Vagina (tissue), 2 donors: ENCODE measurements around the gene SMG6. TPM values are rescaled to one million over a fixed set of nuclear protein-coding genes. Genes with fewer than 3 reads are reported as not detected.

Source experiments
- DNase-seq, 2 donors: peaks; one replicate each; pipeline ENCODE4 v3.0.0-alpha.2; 2017; ENCODE audit errors: extremely low spot score in 2 of 2
- H3K27ac ChIP-seq: fragments of 200-600 bp; sonication (generic); one replicate; pipeline ENCODE4 v1.5.1; 2019
- H3K27me3 ChIP-seq: fragments of 200-600 bp; sonication (generic); one replicate; pipeline ENCODE4 v1.5.1; 2019
- H3K36me3 ChIP-seq, 2 donors: fragments of 200-600 bp; sonication (generic); one replicate each; pipeline ENCODE4 v1.5.1; 2017 to 2019
- H3K4me1 ChIP-seq: fragments of 200-600 bp; sonication (generic); one replicate; pipeline ENCODE4 v1.5.1; 2019
- H3K4me3 ChIP-seq, 2 donors: fragments of 200-600 bp; sonication (generic); 1 replicate in 1 of 2; 2 replicates in 1 of 2; pipeline ENCODE4 v1.5.1; 2016 to 2019
- H3K9me3 ChIP-seq: fragments of 200-600 bp; sonication (generic); one replicate; pipeline ENCODE4 v1.5.1; 2019
- CTCF ChIP-seq, 3 experiments: fragments of 450-650 bp in 2 of 3; fragments of 200-600 bp in 1 of 3; sonication (generic) in 1 of 3; IDR thresholded peaks; one replicate each; pipeline ENCODE4 v1.5.1; 2017 to 2019; ENCODE audit warnings: antibody characterized with exemption in 3 of 3, mild to moderate bottlenecking in 2 of 3, moderate library complexity in 2 of 3
- POLR2A ChIP-seq, 2 donors: fragments of 450-650 bp; IDR thresholded peaks; one replicate each; pipeline ENCODE4 v1.6.1; 2017; ENCODE audit warnings: antibody characterized with exemption in 2 of 2, mild to moderate bottlenecking in 2 of 2, moderate library complexity in 2 of 2
- POLR2AphosphoS5 ChIP-seq, 2 donors: sonication (generic); formaldehyde crosslinking; IDR thresholded peaks; one replicate each; pipeline ENCODE4 v1.9.0; 2017; ENCODE audit warnings: antibody characterized with exemption in 2 of 2, mild to moderate bottlenecking in 2 of 2, low read depth in 1 of 2; ENCODE audit not compliant: insufficient read depth in 1 of 2
- intact Hi-C: fragments of 100-400 bp; cut with DNase I; formaldehyde crosslinking; loops from one replicate; pipeline ENCODE4 v1.15.1; 2023
- total RNA-seq: library from RNA; depleted of rRNA; stranded (reverse); fragments of >200 nt; gene quantifications from one replicate; pipeline ENCODE4 v1.2.3, GENCODE V29; 2016

SMG6 gene
- total RNA-seq, 1 donor from 2014 or later = 46.2 TPM

GRCh38 chr17:2125013-2125535, 178.5 kb downstream of the SMG6 start:
- DNase-seq = no peak
- Histone ChIP-seq H3K4me3 (no peak overlapping the region), H3K4me1 (peaks cover 31% of the 10 kb centered on the region), H3K27ac (no peak overlapping the region), H3K27me3 (no peaks in the 10 kb centered on the region), H3K9me3 (no peaks in the 10 kb centered on the region), H3K36me3 (no peaks in the 10 kb centered on the region)
- TF ChIP-seq CTCF (IDR thresholded peaks at IDR 0.05) (no peak), POLR2AphosphoS5 (IDR thresholded peaks at IDR 0.05; ENCODE audit: insufficient read depth in 1 of 2, low read depth in 1 of 2) (no peak), POLR2A (IDR thresholded peaks at IDR 0.05) (no peak)
- intact Hi-C loops = no loop called here

DNA sequence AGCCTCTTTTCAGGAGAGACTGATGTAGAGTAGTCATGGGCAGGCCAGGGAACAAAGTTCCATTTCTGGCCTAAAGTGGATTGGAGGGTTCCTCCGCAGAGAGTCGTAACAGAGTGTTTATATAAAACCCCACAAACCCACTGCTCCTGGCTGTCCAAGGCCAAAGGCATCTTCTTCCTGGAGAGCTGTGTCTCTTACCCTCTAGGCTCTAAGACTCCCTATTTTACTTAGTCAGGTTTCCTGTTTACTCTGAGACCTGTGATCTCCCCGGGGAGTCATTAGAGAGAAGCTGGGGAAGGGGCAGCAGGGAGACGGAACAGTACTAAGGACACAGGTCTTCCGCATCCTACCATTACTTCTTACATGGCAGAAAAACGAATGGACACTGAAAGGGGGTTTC, 179.2 kb downstream of the SMG6 start:
- Histone ChIP-seq H3K27me3 (no peaks in the 10 kb centered on the region), H3K4me1 (peaks cover 31% of the 10 kb centered on the region), H3K27ac (peak overlapping the region; percentile 73), H3K36me3 (no peaks in the 10 kb centered on the region), H3K4me3 (no peak overlapping the region), H3K9me3 (no peaks in the 10 kb centered on the region)
- intact Hi-C loops = no loop called here
- no peak for DNase-seq
- TF ChIP-seq POLR2A (IDR thresholded peaks at IDR 0.05) = no peak
- no peak for TF ChIP-seq POLR2AphosphoS5 (IDR thresholded peaks at IDR 0.05; ENCODE audit: insufficient read depth in 1 of 2, low read depth in 1 of 2)
- no peak for TF ChIP-seq CTCF (IDR thresholded peaks at IDR 0.05)

- no peaks in the 10 kb centered on the region for H3K27me3 ChIP-seq
- H3K36me3 ChIP-seq = no peaks in the 10 kb centered on the region
- no peak for TF ChIP-seq POLR2A (IDR thresholded peaks at IDR 0.05)
- no peak for TF ChIP-seq POLR2AphosphoS5 (IDR thresholded peaks at IDR 0.05; ENCODE audit: insufficient read depth in 1 of 2, low read depth in 1 of 2)
- TF ChIP-seq CTCF (IDR thresholded peaks at IDR 0.05) = no peak
- peaks cover 31% of the 10 kb centered on the region for H3K4me1 ChIP-seq
- DNase-seq = no peak
- intact Hi-C loops = no loop called here
- no peak overlapping the region for H3K4me3 ChIP-seq
- no peaks in the 10 kb centered on the region for H3K9me3 ChIP-seq
- H3K27ac ChIP-seq = peak overlapping the region; percentile 73
These were observed 180.0 kb downstream of the SMG6 start for GRCh38 chr17:2123375-2124251.

DNA sequence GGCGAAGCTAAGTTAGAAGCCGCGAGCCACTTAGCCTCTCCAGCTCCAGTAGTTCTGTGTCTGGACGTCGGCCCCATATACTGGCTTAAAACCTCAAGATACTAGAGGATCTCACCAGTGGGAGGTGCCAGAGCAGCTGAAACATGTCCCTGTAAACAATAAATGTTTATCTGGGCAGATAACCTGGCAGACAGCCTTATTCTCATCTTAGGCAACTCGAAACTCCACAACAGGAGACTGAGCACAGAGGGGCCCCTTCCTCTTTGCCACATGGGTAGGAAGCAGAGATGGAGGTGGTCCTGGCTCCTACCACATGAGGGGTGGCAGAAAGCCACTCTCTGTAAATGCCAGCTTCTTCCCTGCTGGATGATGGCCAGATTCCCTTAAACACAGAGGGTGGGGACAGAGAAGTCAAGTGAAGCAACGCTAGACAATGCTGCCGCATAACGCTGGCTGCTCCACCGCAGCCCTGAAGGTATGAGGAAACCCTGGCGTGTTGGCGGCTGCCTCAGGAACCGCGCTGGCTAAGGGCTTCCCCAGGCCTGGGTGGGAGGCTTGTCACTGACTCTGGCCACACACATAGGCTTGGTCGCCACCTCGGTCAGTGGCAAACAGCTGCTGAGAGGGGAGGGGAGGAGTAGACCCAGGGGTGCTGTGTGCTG, 180.8 kb downstream of the SMG6 start:
- DNase-seq = no peak
- no peaks in the 10 kb centered on the region for H3K9me3 ChIP-seq
- intact Hi-C loops = no loop called here
- peak overlapping the region in 1 of 2 donors; percentile 12 for H3K4me3 ChIP-seq
- H3K27me3 ChIP-seq = no peaks in the 10 kb centered on the region
- H3K36me3 ChIP-seq = no peaks in the 10 kb centered on the region
- H3K4me1 ChIP-seq = peaks cover 31% of the 10 kb centered on the region
- no peak for TF ChIP-seq CTCF (IDR thresholded peaks at IDR 0.05)
- TF ChIP-seq POLR2AphosphoS5 (IDR thresholded peaks at IDR 0.05; ENCODE audit: insufficient read depth in 1 of 2, low read depth in 1 of 2) = peak; percentile 16 to 65
- H3K27ac ChIP-seq = peak overlapping the region; percentile 73
